GM18519 (cell line): ENCODE results near the gene PFKL.
"Not testable (repeated sequence)": the region's sequence is repeated elsewhere in the genome, so short reads cannot be mapped to it uniquely, and the experiment has no call there.

Source experiments
- ATAC-seq: cut with Tn5 transposase; IDR thresholded peaks from one replicate; pipeline ENCODE4 v1.9.1; 2021; ENCODE audit warnings: mild to moderate bottlenecking, moderate library complexity; ENCODE audit not compliant: unreplicated experiment, low FRiP score

The PFKL gene

DNA sequence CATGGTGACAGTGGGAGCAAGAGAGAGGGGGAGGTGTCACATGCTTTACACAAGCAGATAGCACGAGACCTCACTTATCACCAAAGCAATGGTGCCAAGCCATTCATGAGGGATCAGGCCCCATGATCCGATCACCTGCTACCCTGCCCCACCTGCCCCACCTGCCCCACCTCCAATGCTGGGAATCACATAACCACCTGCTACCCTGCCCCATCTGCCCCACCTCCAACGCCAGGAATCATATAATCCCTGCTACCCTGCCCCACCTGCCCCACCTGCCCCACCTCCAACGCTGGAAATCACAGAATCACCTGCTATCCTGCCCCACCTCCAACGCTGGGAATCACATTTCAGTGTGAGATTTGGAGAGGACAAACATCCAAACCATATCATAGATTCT is 24.8 kb upstream of the PFKL start:
- ATAC-seq, result no peak

DNA sequence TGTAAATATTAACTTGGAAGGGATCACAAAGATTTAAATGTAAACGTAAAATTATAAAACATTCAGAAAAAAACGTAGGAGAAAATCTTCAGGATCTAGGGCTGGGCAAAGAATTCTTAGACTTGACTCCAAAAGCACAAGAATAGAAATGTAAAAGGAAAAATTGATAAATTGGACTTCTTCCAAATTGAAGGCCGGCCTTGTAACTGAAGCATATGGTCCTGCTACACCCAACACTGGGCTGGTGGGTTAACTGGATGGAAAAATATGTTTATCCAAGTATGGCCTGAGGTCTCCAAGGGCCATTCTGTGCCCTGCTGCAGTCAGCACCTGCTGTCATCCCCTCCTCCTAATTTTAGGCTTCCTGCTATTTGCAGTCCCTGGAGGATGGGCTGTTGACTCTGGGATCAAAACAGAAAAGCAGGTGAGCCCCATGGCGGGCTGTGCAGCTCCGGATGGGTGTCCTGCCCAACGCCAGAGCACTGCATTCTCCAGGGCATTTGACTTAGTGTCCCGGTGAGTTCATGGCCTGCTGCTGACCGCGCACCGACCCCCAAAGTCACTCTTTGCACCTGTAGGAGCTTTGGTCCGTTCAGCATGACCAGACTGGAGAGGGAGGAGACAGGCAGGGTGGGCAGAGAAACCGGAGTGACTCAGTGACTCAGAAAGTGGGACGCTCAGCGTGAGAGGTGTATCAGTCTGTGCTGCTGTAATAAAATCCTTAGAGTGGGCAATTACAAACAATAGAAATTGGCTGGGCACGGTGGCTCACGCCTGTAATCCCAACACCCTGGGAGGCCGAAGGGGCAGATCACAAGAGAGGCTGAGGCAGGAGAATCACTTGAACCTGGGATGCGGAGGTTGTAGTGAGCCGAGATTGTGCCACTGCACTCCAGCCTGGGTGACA is 20.2 kb upstream of the PFKL start:
- ATAC-seq, result no peak

DNA sequence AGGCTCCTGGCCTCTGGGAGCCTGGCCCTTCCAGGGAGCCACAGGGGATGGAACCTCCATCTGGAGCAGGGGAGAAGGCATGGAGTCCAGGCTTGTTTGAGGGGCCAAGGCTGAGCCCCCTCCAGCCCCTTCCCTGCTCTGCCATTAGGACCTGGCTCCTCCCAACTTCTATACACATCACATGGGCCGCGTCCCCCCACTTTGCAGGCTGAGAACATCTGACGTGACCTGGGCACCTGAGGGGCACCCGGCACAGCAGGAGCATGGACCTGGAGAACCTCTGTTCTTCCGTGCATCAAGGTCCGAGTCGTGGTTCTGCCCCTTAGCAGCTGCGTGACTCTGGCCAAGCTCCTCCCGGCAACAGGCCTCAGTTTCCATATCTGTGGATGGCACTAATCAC is 18.1 kb upstream of the PFKL start:
- ATAC-seq, result no peak

DNA sequence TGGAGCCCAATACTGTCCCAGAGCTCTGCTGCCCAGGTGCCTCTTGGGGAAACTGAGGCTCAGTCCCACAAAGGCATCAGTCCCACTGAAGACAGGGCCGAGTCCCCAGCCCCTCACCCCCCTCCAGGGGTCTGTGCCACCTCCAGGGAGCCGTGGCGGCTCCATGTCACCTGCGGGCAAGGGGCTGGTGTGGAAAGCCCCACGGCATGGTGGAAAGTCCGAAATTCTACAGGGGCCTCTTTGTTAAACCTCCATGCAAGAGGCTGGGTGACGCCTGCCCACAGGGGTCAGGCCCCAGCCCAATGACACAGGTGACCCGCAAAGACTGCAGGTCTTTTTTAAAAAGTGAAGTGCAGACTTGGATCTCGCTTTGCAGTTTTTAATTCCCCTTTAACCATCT is 17.5 kb upstream of the PFKL start:
- no peak for ATAC-seq

DNA sequence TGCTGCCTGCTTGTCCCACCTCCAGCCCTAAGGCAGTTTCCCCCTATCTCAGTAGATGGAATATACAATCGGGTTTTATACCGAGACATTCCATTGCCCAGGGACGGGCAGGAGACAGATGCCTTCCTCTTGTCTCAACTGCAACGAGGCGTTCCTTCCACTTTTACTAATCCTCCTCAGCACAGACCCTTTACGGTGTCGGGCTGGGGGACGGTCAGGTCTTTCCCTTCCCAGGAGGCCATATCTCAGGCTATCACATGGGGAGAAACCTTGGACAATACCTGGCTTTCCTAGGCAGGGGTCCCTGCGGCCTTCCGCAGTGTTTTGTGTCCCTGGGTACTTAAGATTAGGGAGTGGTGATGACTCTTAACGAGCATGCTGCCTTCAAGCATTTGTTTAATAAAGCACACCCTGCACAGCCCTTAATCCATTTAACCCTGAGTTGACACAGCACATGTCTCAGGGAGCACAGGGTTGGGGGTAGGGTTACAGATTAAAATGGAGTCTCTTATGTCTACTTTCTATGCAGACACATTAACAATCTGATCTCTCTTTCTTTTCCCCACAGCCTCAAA is 16.6 kb upstream of the PFKL start:
- not testable (repeated sequence) for ATAC-seq

DNA sequence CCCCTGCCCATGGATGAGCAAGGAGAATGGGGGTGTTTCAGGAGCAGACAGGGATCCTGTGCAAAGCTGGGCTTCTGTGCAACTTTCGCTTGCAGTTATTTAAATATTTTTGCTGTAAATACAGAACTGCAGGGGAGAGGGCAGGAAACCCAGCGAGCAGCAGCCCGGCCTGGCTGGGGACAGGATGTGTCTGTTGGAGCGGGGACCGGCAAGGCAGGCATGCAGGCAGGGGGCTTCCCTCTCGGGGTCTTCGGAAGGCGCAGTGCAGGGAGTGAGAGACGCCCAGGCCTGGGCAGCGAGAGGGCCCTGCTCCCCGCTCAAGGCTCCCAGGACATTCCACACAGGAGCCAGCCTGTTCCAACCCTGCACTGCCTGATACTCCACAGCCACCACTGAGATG is 15.9 kb upstream of the PFKL start:
- ATAC-seq, result no peak

DNA sequence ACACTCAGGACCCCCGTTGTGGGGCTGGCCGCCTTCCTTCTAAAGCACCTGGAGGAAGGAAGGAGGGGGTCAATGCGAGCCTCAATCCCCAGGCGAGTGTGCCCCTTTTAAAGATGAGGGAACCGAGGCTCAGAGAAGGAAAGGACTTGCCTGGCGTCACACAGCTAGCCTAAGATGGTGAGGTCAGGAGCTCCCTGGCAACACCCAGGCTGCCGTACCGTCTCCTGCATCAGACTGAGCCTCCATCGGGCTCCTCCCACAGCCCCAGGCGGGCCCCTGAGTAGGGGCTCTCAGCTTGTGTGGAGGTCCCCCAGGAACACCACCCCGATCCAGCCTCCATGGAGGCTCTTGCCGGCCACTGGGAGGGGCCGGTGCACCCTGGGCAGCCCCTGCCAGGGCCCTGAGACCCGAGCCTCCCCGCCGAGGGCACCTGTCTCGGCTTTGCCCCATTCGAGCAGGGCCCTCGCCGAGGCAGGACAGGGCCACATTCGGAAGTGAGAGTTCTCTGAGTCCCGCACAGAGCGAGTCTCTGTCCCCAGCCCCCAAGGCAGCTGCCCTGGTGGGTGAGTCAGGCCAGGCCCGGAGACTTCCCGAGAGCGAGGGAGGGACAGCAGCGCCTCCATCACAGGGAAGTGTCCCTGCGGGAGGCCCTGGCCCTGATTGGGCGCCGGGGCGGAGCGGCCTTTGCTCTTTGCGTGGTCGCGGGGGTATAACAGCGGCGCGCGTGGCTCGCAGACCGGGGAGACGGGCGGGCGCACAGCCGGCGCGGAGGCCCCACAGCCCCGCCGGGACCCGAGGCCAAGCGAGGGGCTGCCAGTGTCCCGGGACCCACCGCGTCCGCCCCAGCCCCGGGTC is 14.5 kb upstream of the PFKL start, which contains the start of gene AIRE:
AIRE (plus strand) TSS at position 739 of the 855 bp plus-strand sequence. CDS start 131 bp downstream, outside the sequence.
- ATAC-seq, result no peak

DNA sequence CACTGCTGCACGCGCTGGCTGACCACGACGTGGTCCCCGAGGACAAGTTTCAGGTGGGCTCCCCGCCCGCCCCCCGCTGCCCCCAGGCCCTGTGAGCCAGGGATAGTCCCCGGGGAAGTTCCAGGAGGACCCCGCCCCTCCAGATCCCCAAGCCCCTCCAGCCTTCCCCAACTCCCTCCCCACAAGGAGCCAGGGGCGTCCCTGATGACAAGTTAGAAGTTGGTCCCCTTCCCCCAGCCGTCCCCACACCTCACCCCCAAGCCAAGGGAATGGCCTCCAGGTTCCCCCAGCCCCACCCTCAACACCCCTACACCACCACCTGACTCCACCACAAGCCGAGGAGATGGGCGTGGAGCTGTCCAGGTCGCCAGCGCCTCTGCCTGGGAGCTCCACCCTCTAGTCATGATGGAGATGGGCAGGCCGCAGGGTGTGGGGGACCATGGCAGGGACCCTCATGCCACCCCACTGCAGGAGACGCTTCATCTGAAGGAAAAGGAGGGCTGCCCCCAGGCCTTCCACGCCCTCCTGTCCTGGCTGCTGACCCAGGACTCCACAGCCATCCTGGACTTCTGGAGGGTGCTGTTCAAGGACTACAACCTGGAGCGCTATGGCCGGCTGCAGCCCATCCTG is 13.7 kb upstream of the PFKL start:
- ATAC-seq, result no peak

DNA sequence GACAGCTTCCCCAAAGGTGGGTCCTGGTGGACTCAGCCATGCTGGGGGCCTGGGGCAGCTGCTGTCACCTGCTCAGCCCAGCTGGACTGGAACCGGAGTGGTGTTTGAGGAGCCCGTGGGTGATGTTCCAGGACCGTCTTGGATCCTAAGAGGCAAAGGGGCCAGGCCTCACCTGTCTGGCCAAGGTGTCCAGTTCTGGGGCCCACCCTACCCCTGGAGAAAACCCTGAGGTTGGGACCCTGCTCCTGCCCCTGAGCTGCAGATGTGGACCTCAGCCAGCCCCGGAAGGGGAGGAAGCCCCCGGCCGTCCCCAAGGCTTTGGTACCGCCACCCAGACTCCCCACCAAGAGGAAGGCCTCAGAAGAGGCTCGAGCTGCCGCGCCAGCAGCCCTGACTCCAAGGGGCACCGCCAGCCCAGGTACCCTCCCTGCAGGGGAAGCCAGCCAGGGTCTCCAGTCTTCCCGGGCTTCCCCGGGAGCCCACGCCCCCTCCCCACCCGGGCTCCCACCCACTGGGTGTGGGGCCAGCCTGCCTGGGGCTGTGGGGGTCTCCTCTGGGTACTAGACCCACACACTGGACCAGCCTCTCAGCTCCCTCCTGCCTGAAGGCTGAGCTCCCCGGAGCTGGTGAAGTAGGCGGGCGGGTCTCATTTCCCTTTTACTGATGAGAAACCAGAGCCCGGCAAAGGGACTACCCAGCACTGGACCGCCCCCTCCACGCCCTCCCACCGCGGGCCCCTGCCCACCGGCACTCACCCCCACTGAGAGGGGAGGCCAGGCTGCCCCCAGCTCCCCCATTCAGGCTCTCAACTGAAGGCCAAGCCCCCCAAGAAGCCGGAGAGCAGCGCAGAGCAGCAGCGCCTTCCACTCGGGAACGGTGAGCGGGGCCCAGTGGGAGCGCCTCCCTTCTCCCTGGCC is 12.9 kb upstream of the PFKL start:
- no peak for ATAC-seq

DNA sequence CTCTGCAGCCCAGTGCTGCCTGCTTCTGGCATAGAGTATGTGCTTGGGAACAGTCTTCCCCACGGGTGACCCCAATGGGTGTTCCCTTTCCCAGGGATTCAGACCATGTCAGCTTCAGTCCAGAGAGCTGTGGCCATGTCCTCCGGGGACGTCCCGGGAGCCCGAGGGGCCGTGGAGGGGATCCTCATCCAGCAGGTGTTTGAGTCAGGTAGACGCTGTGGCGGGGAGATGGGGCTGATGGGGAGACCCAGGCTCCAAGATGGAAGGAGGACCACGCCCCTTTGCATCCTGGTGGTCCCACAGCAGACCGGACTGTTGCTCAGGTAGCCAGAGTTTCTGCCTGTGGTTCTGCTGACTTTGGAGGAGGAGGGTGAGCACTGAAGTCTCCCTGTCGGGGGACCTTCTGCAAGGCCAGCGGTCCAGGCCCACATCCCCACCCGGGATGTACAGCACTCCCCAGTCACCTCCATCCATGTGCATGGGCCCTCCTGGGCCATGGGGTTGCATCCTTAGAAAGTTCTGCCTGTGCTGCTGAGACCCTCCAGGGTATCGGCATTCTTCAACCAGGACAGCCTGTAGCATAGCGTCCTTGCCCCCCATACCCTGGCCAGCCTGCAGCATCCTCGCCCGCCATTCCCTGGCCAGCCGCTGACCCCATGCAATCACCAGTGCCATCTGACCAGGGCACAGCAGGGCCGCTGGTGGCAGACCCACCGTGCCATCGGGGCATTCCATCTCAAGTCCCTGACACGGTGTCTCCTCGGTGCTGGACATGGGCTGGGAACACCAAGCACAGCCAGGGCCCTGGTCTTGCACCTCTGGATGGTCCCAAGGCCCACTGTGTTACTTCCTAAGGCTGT is 11.4 kb upstream of the PFKL start:
- ATAC-seq, result no peak

DNA sequence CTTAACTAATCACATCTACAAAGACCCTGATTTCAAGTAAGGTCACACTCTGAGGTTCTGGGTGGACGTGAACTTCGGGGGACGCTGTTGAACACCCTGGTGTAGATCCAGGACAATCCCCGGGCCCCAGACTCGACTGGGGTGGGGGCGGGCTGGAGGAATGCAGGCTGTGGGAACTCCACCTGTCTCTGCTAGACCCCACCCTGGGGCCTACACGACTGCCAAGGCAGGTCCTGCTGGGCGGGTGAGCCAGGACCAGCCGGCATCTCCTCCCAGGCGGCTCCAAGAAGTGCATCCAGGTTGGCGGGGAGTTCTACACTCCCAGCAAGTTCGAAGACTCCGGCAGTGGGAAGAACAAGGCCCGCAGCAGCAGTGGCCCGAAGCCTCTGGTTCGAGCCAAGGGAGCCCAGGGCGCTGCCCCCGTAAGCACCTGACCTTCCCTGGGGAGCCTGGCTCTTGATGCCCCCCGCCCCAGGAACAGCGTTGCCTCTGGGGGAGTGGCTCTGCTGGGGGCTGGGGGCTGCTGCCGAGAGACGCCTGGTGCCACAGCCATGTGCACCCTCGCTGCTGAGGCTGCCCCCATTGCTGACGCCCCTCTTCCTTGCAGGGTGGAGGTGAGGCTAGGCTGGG is 10.4 kb upstream of the PFKL start:
- ATAC-seq, result no peak

DNA sequence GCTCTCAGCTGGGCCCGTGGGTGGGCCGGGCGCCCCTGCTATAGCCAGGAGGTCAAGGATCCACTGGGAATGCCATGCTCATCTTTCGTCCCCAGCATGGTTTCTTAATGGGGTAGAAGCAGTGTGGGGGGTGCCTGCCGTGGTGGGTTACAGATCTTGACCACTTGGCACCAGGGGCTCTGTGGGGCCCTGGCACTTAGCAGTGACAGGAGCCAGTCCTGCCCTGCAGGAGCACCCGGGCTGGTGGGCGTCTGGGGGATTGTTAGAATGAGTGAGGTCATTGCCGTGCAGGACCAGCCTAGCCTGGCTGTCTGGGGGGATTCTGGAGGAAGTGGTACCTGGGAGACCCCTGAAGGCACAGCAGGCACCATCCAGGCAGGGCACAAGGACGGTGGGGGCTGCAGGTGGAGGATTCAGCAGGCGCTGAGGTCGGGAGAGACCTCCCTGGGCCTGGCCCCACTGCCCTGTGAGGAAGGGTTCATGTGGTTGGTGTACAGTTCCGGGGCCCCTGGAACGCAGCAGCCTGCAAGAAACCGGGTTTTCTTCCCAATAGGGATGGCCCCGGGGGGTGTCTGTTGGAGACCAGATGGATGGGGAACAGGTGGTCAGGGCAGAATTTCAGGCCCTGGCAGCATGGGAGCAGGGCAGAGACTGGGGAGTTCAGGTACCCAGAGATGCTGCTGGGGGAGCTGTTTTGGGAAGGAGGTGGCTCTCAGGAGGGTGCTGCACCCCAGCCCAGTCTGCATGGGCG is 9.4 kb upstream of the PFKL start:
- ATAC-seq, result no peak

DNA sequence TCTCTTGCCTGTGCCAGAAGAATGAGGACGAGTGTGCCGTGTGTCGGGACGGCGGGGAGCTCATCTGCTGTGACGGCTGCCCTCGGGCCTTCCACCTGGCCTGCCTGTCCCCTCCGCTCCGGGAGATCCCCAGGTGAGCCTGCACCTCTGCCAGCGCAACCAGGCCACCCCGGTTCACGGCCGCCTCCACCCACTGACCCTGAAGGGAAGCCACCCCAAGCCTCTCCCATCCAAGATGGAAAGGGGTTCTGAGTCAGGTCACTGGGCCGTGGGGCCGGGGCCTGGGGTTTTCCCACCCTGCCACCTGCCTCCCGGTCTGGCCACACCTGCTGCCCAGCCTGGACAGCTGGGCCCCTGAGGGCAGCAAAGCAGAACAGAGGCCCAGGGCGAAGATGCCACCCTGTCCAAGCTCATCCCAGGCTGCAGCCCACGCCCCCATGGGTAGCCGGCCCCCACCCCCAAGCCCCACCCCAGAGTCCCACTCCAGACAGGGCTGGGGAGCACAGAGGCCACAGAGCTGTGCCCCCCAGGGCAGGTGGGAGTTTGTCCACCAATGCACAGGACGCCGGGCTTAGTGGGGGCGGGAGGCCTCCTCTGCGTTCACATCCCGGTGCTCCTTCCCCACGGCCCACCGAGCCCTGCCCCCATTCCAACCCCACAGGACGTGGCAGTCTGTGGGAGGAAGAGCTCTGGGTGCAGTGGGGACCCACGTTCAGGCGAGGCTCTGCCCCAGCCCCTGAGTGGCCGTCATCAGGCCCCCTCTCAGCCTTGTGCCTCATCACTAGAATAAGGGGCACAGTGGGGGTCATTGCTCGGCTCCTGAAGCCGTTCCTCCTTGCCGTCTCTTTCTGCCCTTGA is 8.5 kb upstream of the PFKL start:
- no peak for ATAC-seq

DNA sequence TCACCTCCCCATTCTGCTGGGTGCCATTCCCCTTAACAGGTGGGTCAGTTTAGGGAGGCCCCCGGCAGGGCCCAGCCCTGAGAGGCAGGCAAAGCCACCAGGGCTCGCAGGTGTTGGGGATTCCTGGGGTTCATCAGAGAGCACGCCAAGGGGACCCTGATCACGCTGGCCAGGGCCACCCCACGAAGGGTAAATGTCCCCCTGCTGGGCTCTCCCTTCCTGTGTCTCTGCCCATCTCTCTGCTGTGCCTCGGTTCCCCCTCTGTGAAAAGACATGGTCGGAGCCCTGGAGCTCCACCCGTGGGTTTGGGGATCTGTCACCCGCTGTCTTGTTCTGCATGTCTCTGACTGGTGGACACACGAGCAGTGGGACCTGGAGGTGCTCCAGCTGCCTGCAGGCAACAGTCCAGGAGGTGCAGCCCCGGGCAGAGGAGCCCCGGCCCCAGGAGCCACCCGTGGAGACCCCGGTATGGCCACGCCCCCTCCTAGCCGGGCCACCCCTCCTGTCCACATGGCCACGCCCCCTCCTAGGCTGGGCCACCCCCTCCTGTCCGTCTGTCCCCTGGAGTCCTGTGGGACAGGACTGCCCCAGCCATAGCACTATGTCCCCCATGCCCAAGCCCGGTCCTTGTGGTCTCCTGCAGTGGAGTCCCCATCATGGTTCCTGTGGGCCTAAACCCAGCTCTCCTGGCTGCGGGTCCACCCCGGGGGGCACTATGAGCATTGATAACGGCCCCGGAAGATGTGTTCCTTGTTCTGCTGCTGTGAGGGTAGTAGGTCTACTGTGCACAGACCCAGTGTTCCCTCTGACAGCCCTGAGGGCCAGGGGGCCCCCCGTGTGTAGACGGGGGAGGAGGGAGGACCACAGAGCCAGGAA is 7.7 kb upstream of the PFKL start:
- no peak for ATAC-seq

DNA sequence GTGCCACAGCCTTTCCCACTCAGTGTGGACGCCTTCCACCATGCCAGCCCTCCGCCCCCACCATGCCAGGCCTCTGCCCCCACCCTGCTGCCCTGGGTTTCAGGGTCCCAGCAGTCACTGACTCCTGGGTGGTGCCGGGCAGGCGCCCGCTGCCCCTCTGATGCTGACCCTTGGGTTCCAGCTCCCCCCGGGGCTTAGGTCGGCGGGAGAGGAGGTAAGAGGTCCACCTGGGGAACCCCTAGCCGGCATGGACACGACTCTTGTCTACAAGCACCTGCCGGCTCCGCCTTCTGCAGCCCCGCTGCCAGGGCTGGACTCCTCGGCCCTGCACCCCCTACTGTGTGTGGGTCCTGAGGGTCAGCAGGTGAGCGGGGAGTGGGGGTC is 7.0 kb upstream of the PFKL start:
- no peak for ATAC-seq
